ENCODE measurements around the gene XIRP1. TPM values are rescaled to one million over a fixed set of nuclear protein-coding genes. Genes with fewer than 3 reads are reported as not detected.

Gene XIRP1
- total RNA-seq, 2 experiments from 2014 or later: not detected

- BruUV-seq (replicated peaks): no TSS peak
- TF ChIP-seq EZH2phosphoT487 (IDR thresholded peaks at IDR 0.05; ENCODE audit: borderline replicate concordance, low read depth, low read length): no peak
- peak; percentile 28; the same call in 1 of the 2 replicates for TF ChIP-seq CTCF (conservative IDR thresholded peaks at IDR 0.05; ENCODE audit: low read length)
- Histone ChIP-seq H2AFZ (ENCODE audit: low read length) (no peak overlapping the region), H3K27ac (ENCODE audit: low read depth, low read length, poor library complexity, severe bottlenecking) (no peak overlapping the region), H3K36me3 (ENCODE audit: insufficient read depth, low read length) (peaks cover 40% of the 10 kb centered on the region), H3K4me2 (ENCODE audit: low read length) (no peak overlapping the region), H4K20me1 (ENCODE audit: insufficient read depth, low read length) (no peaks in the 10 kb centered on the region), H3K9me3 (ENCODE audit: low read length) (no peaks in the 10 kb centered on the region), H3K4me3 (ENCODE audit: low read depth, low read length, poor library complexity, severe bottlenecking) (no peak overlapping the region), H3K9me2 (ENCODE audit: insufficient read depth, low read length) (no peaks in the 10 kb centered on the region), H3K4me1 (ENCODE audit: insufficient read depth, low read length, poor library complexity, severe bottlenecking) (peaks cover 12% of the 10 kb centered on the region), H3K79me2 (ENCODE audit: insufficient read depth, low read depth, low read length) (no peaks in the 10 kb centered on the region)
- intact Hi-C loops (cut with micrococcal nuclease; ENCODE audit: unreplicated experiment): no loop called here
- POLR2A ChIA-PET: interaction anchor here (0.9 to 1.1 kb wide), 2 partner anchors 11 to 13 kb away, joined by 3 to 4 read pairs; no protein-coding TSS in a partner anchor
- CTCF ChIA-PET (ENCODE audit: unreplicated experiment): no interaction called here
- DNase-seq (ENCODE audit: low spot score): no peak
Observed at GRCh38 chr3:39136533-39137434, 55.6 kb downstream of the XIRP1 start.

GRCh38 chr3:39135170-39135805, 57.1 kb downstream of the XIRP1 start:
- ChIA-PET POLR2A (interaction anchor here (0.9 kb wide), 1 partner anchor 12 kb away, joined by 4 read pairs; no protein-coding TSS in a partner anchor), CTCF (ENCODE audit: unreplicated experiment) (no interaction called here)
- DNase-seq (ENCODE audit: low spot score): no peak
- H3K79me2 ChIP-seq (ENCODE audit: insufficient read depth, low read depth, low read length): no peaks in the 10 kb centered on the region
- no peaks in the 10 kb centered on the region for H3K4me1 ChIP-seq (ENCODE audit: insufficient read depth, low read length, poor library complexity, severe bottlenecking)
- H3K9me3 ChIP-seq (ENCODE audit: low read length): no peaks in the 10 kb centered on the region
- intact Hi-C loops (cut with micrococcal nuclease; ENCODE audit: unreplicated experiment): no loop called here
- no peak overlapping the region for H3K27ac ChIP-seq (ENCODE audit: low read depth, low read length, poor library complexity, severe bottlenecking)
- BruUV-seq (replicated peaks): no TSS peak
- H2AFZ ChIP-seq (ENCODE audit: low read length): no peak overlapping the region
- no peak overlapping the region for H3K4me2 ChIP-seq (ENCODE audit: low read length)
- TF ChIP-seq EZH2phosphoT487 (IDR thresholded peaks at IDR 0.05; ENCODE audit: borderline replicate concordance, low read depth, low read length) (no peak), CTCF (conservative IDR thresholded peaks at IDR 0.05; ENCODE audit: low read length) (no peak)
- H3K4me3 ChIP-seq (ENCODE audit: low read depth, low read length, poor library complexity, severe bottlenecking): no peak overlapping the region
- H4K20me1 ChIP-seq (ENCODE audit: insufficient read depth, low read length): no peaks in the 10 kb centered on the region
- no peaks in the 10 kb centered on the region for H3K9me2 ChIP-seq (ENCODE audit: insufficient read depth, low read length)
- peaks cover 28% of the 10 kb centered on the region for H3K36me3 ChIP-seq (ENCODE audit: insufficient read depth, low read length)
